SH-SY5Y (cell line): ENCODE data around the gene NISCH.

ENCODE experiments used
- GATA2 ChIP-seq: IDR thresholded peaks from 2 replicates; pipeline ENCODE4 v1.6.1; 2011; ENCODE audit warnings: mild to moderate bottlenecking, low read depth, low read length
- GATA3 ChIP-seq: IDR thresholded peaks from 2 replicates; pipeline ENCODE4 v1.6.1; 2011; ENCODE audit warnings: low read depth, mild to moderate bottlenecking, low read length, moderate library complexity

- TF ChIP-seq GATA2 (no peak), GATA3 (no peak)
These were observed 13.6 kb upstream of the NISCH start for GRCh38 chr3:52441772-52442332.
